DMS153 treated with DMSO at 0.1 percent for 48 hours (cell line): ENCODE data around the gene TINAGL1.
A peak's percentile ranks its signal among the peaks of the same experiment; 100 is the strongest.

Source experiments
- DNase-seq: peaks from one replicate; lab custom pipeline; 2025; ENCODE audit not compliant: unreplicated experiment; lab: John Stamatoyannopoulos, UW

TINAGL1 gene

GRCh38 chr1:31567956-31568570 is 8.3 kb upstream of the TINAGL1 start:
- no peak for DNase-seq

GRCh38 chr1:31568895-31569595 is 7.3 kb upstream of the TINAGL1 start:
- no peak for DNase-seq

GRCh38 chr1:31569596-31570173 is 6.6 kb upstream of the TINAGL1 start:
- DNase-seq, result no peak

- no peak for DNase-seq
Measured at GRCh38 chr1:31570228-31570627, 6.1 kb upstream of the TINAGL1 start.

GRCh38 chr1:31570906-31571305 is 5.4 kb upstream of the TINAGL1 start:
- no peak for DNase-seq

- DNase-seq, result no peak
Measured at GRCh38 chr1:31571340-31572295, 4.7 kb upstream of the TINAGL1 start.

GRCh38 chr1:31572323-31573104 is 3.8 kb upstream of the TINAGL1 start:
- DNase-seq, result no peak

- DNase-seq, result no peak
Measured at GRCh38 chr1:31573261-31573660, 3.1 kb upstream of the TINAGL1 start.

GRCh38 chr1:31574749-31575368 is 1.5 kb upstream of the TINAGL1 start:
- DNase-seq, result no peak

- peak; percentile 42 for DNase-seq
Measured at GRCh38 chr1:31575369-31576140, 760 bp upstream of the TINAGL1 start.

GRCh38 chr1:31576743-31577455 is 584 bp downstream of the TINAGL1 start:
- no peak for DNase-seq

GRCh38 chr1:31577515-31578192 is 1.3 kb downstream of the TINAGL1 start:
- DNase-seq, result no peak

GRCh38 chr1:31579374-31579773 is 3.1 kb downstream of the TINAGL1 start:
- DNase-seq, result no peak

- no peak for DNase-seq
Measured at GRCh38 chr1:31580513-31580870, 4.2 kb downstream of the TINAGL1 start.

GRCh38 chr1:31580891-31581603 is 4.7 kb downstream of the TINAGL1 start:
- no peak for DNase-seq

GRCh38 chr1:31581821-31582810 is 5.8 kb downstream of the TINAGL1 start:
- no peak for DNase-seq
